ENCODE measurements around the gene DLEC1. TPM values are rescaled to one million over a fixed set of nuclear protein-coding genes. Genes with fewer than 3 reads are reported as not detected.

DLEC1 gene
- total RNA-seq, 2 donors from 2014 or later = 0.29 to 0.82 TPM

DNA sequence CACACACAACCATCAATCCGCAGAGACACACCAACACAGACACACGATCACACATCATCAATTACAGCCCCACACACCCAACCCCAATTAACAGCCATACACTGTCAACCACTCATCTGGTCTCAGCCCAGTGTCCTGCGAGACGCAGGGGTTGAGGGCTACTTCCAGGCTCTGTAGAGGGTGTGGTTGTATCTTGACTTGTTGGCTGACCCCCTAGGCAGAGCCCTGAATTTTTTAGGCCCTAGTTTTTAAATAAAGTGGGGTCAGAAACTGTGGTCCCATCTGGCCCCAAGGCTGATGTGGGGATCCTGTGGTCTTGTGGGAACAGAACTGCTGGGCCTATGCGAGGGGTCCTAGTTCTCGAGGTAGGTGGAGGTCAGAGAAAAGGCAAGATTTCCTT lies 39.2 kb upstream of the DLEC1 start:
- intact Hi-C loops (cut with DNase I) = loop anchor here in 1 of 2 donors (10.0 kb wide), 1 partner anchor 145 kb away; no protein-coding TSS in a partner anchor
- peak; percentile 12 for DNase-seq
- ATAC-seq = no peak

GRCh38 chr3:38000242-38000916 lies 38.6 kb upstream of the DLEC1 start:
- DNase-seq = peak; percentile 22
- ATAC-seq = no peak
- intact Hi-C loops (cut with DNase I) = loop anchor here in 1 of 2 donors (10.0 kb wide), 1 partner anchor 146 kb away; no protein-coding TSS in a partner anchor

DNA sequence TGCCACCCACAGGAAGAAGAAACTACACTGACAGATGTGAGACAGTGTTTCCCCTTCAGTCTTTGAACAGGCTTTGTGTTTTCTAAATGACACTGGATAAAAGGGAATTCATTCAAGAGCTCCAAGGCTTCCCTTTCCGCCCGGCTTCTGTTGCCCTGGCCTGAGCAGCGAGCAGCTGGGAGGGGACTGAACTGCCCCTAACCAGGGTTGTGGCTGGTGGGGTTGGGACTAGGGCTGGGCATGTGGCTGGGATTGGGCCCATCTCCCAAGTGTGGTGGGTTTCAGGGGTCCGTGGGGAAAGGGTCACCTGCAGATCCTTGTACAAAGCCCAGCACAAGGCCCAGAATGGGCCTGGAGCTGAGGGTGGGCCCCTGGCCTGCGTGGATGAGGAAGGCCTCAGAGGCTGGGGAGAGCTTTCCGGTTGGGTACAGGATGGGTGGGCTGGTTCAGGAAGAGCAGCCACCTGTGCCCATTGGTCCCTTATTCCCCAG lies 38.0 kb upstream of the DLEC1 start:
- intact Hi-C loops (cut with DNase I) = loop anchor here in 1 of 2 donors (10.0 kb wide), 1 partner anchor 146 kb away; no protein-coding TSS in a partner anchor
- ATAC-seq = no peak
- DNase-seq = peak; percentile 14

DNA sequence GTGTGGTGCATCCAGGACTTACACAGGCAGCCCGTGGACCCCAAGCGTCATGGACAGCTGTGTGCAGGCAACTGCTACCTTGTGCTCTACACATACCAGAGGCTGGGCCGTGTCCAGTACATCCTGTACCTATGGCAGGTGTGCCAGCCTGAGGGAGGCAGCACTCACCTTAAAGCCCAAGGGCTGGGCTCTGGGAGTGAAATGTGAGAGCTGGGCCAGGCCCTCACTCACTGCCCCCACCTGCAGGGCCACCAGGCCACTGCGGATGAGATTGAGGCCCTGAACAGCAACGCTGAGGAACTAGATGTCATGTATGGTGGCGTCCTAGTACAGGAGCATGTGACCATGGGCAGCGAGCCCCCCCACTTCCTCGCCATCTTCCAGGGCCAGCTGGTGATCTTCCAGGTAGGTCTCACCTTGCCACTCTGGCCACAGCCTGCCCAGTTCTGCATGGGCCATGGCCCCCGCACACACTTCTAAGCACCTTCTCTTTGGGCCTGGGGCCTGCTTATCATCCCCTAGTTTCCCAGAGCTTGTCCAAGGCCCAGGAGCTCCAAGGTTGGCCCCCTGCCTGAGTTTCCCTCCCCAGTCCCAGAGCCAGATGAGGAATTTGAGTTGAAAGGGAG lies 37.4 kb upstream of the DLEC1 start:
- intact Hi-C loops (cut with DNase I) = loop anchor here in 1 of 2 donors (10.0 kb wide), 1 partner anchor 147 kb away; no protein-coding TSS in a partner anchor
- ATAC-seq (no peak), DNase-seq (peak; percentile 21)

DNA sequence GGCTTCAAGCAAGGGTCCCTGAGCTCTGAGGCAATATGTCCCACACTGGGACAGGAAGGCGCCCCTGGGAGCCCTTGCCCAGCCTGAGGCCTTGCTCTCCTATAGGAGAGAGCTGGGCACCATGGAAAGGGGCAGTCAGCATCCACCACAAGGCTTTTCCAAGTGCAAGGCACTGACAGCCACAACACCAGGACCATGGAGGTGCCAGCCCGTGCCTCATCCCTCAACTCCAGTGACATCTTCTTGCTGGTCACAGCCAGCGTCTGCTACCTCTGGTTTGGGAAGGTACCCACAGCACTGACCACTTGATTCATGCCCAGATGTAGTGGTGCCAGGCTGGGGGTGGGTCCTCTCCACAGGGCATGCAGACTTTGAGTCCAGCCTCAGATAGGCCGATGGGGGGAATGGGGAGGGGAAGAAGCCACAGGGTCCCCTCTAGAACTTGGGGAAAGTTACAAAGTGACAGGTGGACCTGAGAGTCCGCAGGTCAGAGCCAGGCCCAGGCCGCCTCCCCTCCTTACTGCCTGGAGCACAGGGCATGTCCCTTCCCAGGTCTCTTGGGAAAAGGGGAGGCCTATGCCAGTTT lies 36.6 kb upstream of the DLEC1 start:
- DNase-seq = peak; percentile 19
- ATAC-seq = no peak
- intact Hi-C loops (cut with DNase I) = loop anchor here in 1 of 2 donors (10.0 kb wide), 1 partner anchor 148 kb away; no protein-coding TSS in a partner anchor

GRCh38 chr3:38002940-38003339 lies 36.1 kb upstream of the DLEC1 start:
- no peak for ATAC-seq
- DNase-seq = no peak
- intact Hi-C loops (cut with DNase I) = loop anchor here in 1 of 2 donors (10.0 kb wide), 1 partner anchor 148 kb away; no protein-coding TSS in a partner anchor

DNA sequence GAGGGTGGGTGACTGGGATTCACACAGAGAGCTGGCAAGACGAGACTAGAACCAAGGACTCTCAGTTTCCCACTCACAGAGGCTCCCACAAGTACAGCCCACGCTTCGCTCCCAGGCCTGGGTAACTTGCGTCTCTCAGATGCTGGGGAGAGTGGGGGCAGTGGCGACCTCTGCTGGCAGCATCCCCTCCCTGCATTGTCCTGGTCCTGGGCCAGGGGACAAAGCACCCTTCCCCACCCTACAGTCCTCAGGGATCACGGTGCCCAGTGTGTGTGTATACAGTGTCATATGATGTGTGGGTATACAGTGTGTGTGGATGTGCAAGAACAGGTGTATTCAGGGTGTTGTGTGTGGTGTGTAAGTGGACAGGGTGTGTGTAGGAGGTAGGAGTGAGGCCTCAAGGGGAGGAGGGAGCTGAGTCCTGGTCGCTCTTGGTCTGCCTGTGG lies 35.6 kb upstream of the DLEC1 start:
- intact Hi-C loops (cut with DNase I) = loop anchor here in 1 of 2 donors (10.0 kb wide), 1 partner anchor 149 kb away; no protein-coding TSS in a partner anchor
- peak; percentile 34 to 40 for ATAC-seq
- peak; percentile 69 for DNase-seq

- ATAC-seq (peak; percentile 21 to 50), DNase-seq (peak; percentile 62)
- intact Hi-C loops (cut with DNase I) = loop anchor here in 1 of 2 donors (10.0 kb wide), 1 partner anchor 149 kb away; no protein-coding TSS in a partner anchor
Observed at GRCh38 chr3:38003817-38004414, 35.1 kb upstream of the DLEC1 start.

- DNase-seq (peak; percentile 82), ATAC-seq (peak; percentile 61 to 73)
- intact Hi-C loops (cut with DNase I) = loop anchor here in 1 of 2 donors (10.0 kb wide), 1 partner anchor 150 kb away; no protein-coding TSS in a partner anchor
Observed at GRCh38 chr3:38004415-38005075, 34.5 kb upstream of the DLEC1 start.

DNA sequence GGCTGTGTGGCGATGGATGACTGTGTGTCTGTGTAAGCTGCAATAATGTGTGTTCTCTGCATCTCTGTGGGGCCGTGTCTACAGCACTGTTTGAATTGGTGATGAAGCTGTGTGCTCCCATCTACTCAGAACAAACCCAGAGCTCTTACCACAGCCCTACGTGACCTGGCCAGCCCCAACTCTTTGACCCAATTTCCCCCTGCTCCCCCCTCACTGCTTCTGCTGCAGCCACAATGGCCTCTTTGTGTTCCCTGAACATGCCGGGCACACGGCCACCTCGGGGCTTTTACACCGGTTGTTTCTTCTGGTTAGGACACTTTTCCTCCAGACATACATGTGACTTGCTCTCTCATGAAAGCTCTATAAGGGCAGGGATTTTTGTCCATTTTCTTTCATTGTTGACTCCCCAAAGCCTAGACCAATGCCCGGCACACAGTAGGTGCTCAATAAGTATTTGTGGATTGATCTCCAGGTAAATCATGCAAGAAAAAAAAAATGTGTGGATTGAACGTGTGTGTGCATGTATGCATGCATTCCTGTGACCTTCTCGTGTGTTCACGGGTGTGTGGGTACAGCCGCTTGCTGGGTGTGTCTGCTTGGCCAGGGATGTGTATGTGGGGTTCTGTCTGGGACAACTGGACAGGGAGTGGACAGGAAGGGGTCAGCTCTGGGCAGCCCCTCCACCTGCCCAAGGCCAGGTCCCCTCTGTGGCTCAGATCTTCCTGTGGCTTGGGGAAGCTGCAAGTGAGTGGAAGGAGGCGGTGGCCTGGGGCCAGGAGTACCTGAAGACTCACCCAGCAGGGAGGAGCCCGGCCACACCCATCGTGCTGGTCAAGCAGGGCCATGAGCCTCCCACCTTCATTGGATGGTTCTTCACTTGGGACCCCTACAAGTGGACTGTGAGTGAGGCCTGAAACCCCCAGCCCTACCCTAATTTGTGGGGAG lies 33.7 kb upstream of the DLEC1 start:
- intact Hi-C loops (cut with DNase I) = loop anchor here in 1 of 2 donors (10.0 kb wide), 1 partner anchor 151 kb away; no protein-coding TSS in a partner anchor
- peak; percentile 21 to 52 for ATAC-seq
- DNase-seq = peak; percentile 79

- ATAC-seq (no peak), DNase-seq (peak; percentile 15)
- intact Hi-C loops (cut with DNase I) = loop anchor here in 1 of 2 donors (10.0 kb wide), 1 partner anchor 151 kb away; no protein-coding TSS in a partner anchor
Observed at GRCh38 chr3:38006031-38006430, 33.0 kb upstream of the DLEC1 start.

GRCh38 chr3:38006445-38006995 lies 32.5 kb upstream of the DLEC1 start:
- intact Hi-C loops (cut with DNase I) = loop anchor here in 1 of 2 donors (10.0 kb wide), 1 partner anchor 152 kb away; no protein-coding TSS in a partner anchor
- DNase-seq = no peak
- ATAC-seq = no peak

GRCh38 chr3:38007754-38008090 lies 31.3 kb upstream of the DLEC1 start:
- intact Hi-C loops (cut with DNase I) = loop anchor here in 1 of 2 donors (10.0 kb wide), 1 partner anchor 153 kb away; no protein-coding TSS in a partner anchor
- DNase-seq (no peak), ATAC-seq (no peak)

- DNase-seq = peak; percentile 17
Observed at GRCh38 chr3:38008191-38008701, 30.8 kb upstream of the DLEC1 start.

GRCh38 chr3:38008971-38009580 lies 29.9 kb upstream of the DLEC1 start:
- no peak for ATAC-seq
- DNase-seq = peak; percentile 10
- intact Hi-C loops (cut with DNase I) = loop anchor here in 1 of 2 donors (10.0 kb wide), 1 partner anchor 154 kb away; no protein-coding TSS in a partner anchor

More at GRCh38 chr3:38008191-38008701, 30.8 kb upstream of the DLEC1 start:
- intact Hi-C loops (cut with DNase I) = loop anchor here in 1 of 2 donors (10.0 kb wide), 1 partner anchor 153 kb away; no protein-coding TSS in a partner anchor
- no peak for ATAC-seq

Data from left cardiac atrium (tissue), 4 donors.